Gastrocnemius medialis (tissue), 4 donors: ENCODE results near the gene CHCHD3.

ENCODE experiments used
- POLR2A ChIP-seq, 2 donors: fragments of 450-650 bp; IDR thresholded peaks; one replicate each; pipeline ENCODE4 v1.6.1; 2017; ENCODE audit warnings: antibody characterized with exemption in 2 of 2, mild to moderate bottlenecking in 2 of 2, moderate library complexity in 2 of 2
- TF ChIP-seq, protein P1 (sequence below), 5 experiments: fragments of 450-650 bp in 3 of 5; fragments of 200-600 bp in 2 of 5; sonication (generic) in 2 of 5; IDR thresholded peaks in 4 of 5; conservative IDR thresholded peaks in 1 of 5; 1 replicate in 4 of 5; 2 replicates in 1 of 5; pipeline ENCODE4 v1.5.1; 2016 to 2019; ENCODE audit warnings: antibody characterized with exemption in 5 of 5, mild to moderate bottlenecking in 3 of 5, moderate library complexity in 3 of 5

GRCh38 chr7:132897093-132897687, 184.7 kb downstream of the CHCHD3 start:
- no peak for TF ChIP-seq POLR2A (IDR thresholded peaks at IDR 0.05)
- TF ChIP-seq, protein P1, sequence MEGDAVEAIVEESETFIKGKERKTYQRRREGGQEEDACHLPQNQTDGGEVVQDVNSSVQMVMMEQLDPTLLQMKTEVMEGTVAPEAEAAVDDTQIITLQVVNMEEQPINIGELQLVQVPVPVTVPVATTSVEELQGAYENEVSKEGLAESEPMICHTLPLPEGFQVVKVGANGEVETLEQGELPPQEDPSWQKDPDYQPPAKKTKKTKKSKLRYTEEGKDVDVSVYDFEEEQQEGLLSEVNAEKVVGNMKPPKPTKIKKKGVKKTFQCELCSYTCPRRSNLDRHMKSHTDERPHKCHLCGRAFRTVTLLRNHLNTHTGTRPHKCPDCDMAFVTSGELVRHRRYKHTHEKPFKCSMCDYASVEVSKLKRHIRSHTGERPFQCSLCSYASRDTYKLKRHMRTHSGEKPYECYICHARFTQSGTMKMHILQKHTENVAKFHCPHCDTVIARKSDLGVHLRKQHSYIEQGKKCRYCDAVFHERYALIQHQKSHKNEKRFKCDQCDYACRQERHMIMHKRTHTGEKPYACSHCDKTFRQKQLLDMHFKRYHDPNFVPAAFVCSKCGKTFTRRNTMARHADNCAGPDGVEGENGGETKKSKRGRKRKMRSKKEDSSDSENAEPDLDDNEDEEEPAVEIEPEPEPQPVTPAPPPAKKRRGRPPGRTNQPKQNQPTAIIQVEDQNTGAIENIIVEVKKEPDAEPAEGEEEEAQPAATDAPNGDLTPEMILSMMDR (IDR thresholded peaks at IDR 0.05 in 4 of 5, conservative IDR thresholded peaks at IDR 0.05 in 1 of 5), result no peak
